ENCODE measurements around the gene NXN. TPM values are rescaled to one million over a fixed set of nuclear protein-coding genes. Genes with fewer than 3 reads are reported as not detected.
"Not testable (repeated sequence)": the region's sequence is repeated elsewhere in the genome, so short reads cannot be mapped to it uniquely, and the experiment has no call there.

NXN gene
- polyA plus RNA-seq, 1 of the 3 experiments (the other 2 are of a cell fraction): 23.9 TPM

- no peak for TF ChIP-seq SMC3 (IDR thresholded peaks at IDR 0.05; ENCODE audit: low read depth, low read length)
- no peak for TF ChIP-seq JUND (IDR thresholded peaks at IDR 0.05)
- DNase-seq: no peak
- H2AFZ ChIP-seq (ENCODE audit: low read depth): no peak overlapping the region
- no peaks in the 10 kb centered on the region for H3K9me3 ChIP-seq
- H3K4me3 ChIP-seq (ENCODE audit: low read depth in 2 of 2, low read length in 1 of 2): no peak overlapping the region
- H3K4me2 ChIP-seq: no peak overlapping the region
- ChIA-PET CTCF (no interaction called here), POLR2A (no interaction called here)
- H3F3A ChIP-seq (replicated peaks; ENCODE audit: insufficient read depth): no peaks in the 10 kb centered on the region
- no peaks in the 10 kb centered on the region for H3K9me2 ChIP-seq
- 0 out of 2 replicates have a peak, but pooled peaks cover 4% of the 10 kb centered on the region for H4K20me1 ChIP-seq (ENCODE audit: insufficient read depth)
- WGBS (ENCODE audit: low lambda C conversion rate): 75% methylated on average over 10 of the region's 11 CpGs
- no peaks in the 10 kb centered on the region for H3K79me2 ChIP-seq (ENCODE audit: insufficient read depth)
- no peak overlapping the region for H3K27ac ChIP-seq (ENCODE audit: low read depth in 2 of 2, low read length in 1 of 2)
- H3K36me3 ChIP-seq (replicated peaks in 1 of 2; ENCODE audit: control insufficient read depth in 1 of 2, insufficient read depth in 2 of 2, low read length in 1 of 2): no peaks in the 10 kb centered on the region
- no peaks in the 10 kb centered on the region for H3K4me1 ChIP-seq (ENCODE audit: control insufficient read depth in 1 of 2, insufficient read depth in 2 of 2, low read depth in 1 of 2, low read length in 1 of 2)
- peaks cover 21% of the 10 kb centered on the region; the same call in 1 of the 2 replicates for H3K27me3 ChIP-seq (ENCODE audit: insufficient read depth)
- H3K9ac ChIP-seq: no peak overlapping the region
Measured at GRCh38 chr17:838486-838885, 141.1 kb downstream of the NXN start.

GRCh38 chr17:836151-836550 lies 143.4 kb downstream of the NXN start:
- POLR2A ChIA-PET: no interaction called here
- Histone ChIP-seq H3K4me2 (no peak overlapping the region), H3K27ac (ENCODE audit: low read depth in 2 of 2, low read length in 1 of 2) (no peak overlapping the region), H3K79me2 (ENCODE audit: insufficient read depth) (no peaks in the 10 kb centered on the region), H3K9me2 (no peaks in the 10 kb centered on the region), H3F3A (replicated peaks; ENCODE audit: insufficient read depth) (no peaks in the 10 kb centered on the region), H3K9me3 (no peaks in the 10 kb centered on the region), H3K4me3 (ENCODE audit: low read depth in 2 of 2, low read length in 1 of 2) (no peak overlapping the region), H3K36me3 (replicated peaks in 1 of 2; ENCODE audit: control insufficient read depth in 1 of 2, insufficient read depth in 2 of 2, low read length in 1 of 2) (no peaks in the 10 kb centered on the region), H3K4me1 (ENCODE audit: control insufficient read depth in 1 of 2, insufficient read depth in 2 of 2, low read depth in 1 of 2, low read length in 1 of 2) (no peaks in the 10 kb centered on the region), H2AFZ (ENCODE audit: low read depth) (no peak overlapping the region), H3K9ac (no peak overlapping the region), H3K27me3 (ENCODE audit: insufficient read depth) (peaks cover 18% of the 10 kb centered on the region; the same call in 1 of the 2 replicates), H4K20me1 (ENCODE audit: insufficient read depth) (0 out of 2 replicates have a peak, but pooled peaks cover 4% of the 10 kb centered on the region)
- no peak for DNase-seq
- WGBS (ENCODE audit: low lambda C conversion rate): 65% methylated on average over 5 of the region's 9 CpGs
- CTCF ChIA-PET: no interaction called here
- TF ChIP-seq FOSL2 (IDR thresholded peaks at IDR 0.05; ENCODE audit: borderline replicate concordance, low read depth) (no peak), IRF3 (IDR thresholded peaks at IDR 0.05; ENCODE audit: low read depth, low read length) (no peak), RXRA (IDR thresholded peaks at IDR 0.05; ENCODE audit: borderline replicate concordance, low read depth) (no peak), USF2 (IDR thresholded peaks at IDR 0.05; ENCODE audit: borderline replicate concordance, low read depth, low read length) (no peak), YY1 (IDR thresholded peaks at IDR 0.05; ENCODE audit: low read depth) (no peak), TAF1 (IDR thresholded peaks at IDR 0.05; ENCODE audit: borderline replicate concordance, low read depth, low read length) (no peak), CTCF (IDR thresholded peaks at IDR 0.05) (no peak), SMC3 (IDR thresholded peaks at IDR 0.05; ENCODE audit: low read depth, low read length) (no peak)

GRCh38 chr17:835721-836120 lies 143.9 kb downstream of the NXN start:
- DNase-seq; H3K4me1 ChIP-seq (ENCODE audit: control insufficient read depth in 1 of 2, insufficient read depth in 2 of 2, low read depth in 1 of 2, low read length in 1 of 2); H3K36me3 ChIP-seq (replicated peaks in 1 of 2; ENCODE audit: control insufficient read depth in 1 of 2, insufficient read depth in 2 of 2, low read length in 1 of 2); H4K20me1 ChIP-seq (ENCODE audit: insufficient read depth); H3K9ac ChIP-seq; H3K9me3 ChIP-seq; H3F3A ChIP-seq (replicated peaks; ENCODE audit: insufficient read depth); POLR2A ChIA-PET; H3K4me2 ChIP-seq; H3K79me2 ChIP-seq (ENCODE audit: insufficient read depth); H3K4me3 ChIP-seq (ENCODE audit: low read depth in 2 of 2, low read length in 1 of 2); H2AFZ ChIP-seq (ENCODE audit: low read depth); H3K9me2 ChIP-seq; CTCF ChIA-PET; H3K27ac ChIP-seq (ENCODE audit: low read depth in 2 of 2, low read length in 1 of 2): not testable (repeated sequence)
- 76% methylated on average over 7 of the region's 27 CpGs for WGBS (ENCODE audit: low lambda C conversion rate)
- H3K27me3 ChIP-seq (ENCODE audit: insufficient read depth): peaks cover 18% of the 10 kb centered on the region; the same call in 1 of the 2 replicates
